ENCODE results near the gene MBOAT1. TPM values are rescaled to one million over a fixed set of nuclear protein-coding genes. Genes with fewer than 3 reads are reported as not detected.

Gene MBOAT1
- total RNA-seq, 1 donor from 2014 or later: 6.4 TPM

GRCh38 chr6:20113649-20114224, 98.5 kb downstream of the MBOAT1 start:
- DNase-seq (ENCODE audit: low read depth): no peak
- Histone ChIP-seq H3K36me3 (ENCODE audit: insufficient read depth, low read length) (no peaks in the 10 kb centered on the region), H3K4me3 (ENCODE audit: insufficient read depth, low read depth, low read length) (no peak overlapping the region), H3K9ac (ENCODE audit: low read length) (no peak overlapping the region), H4K20me1 (ENCODE audit: insufficient read depth, low read length) (no peaks in the 10 kb centered on the region), H3K27ac (ENCODE audit: low read depth, low read length) (no peak overlapping the region), H3K27me3 (ENCODE audit: insufficient read depth, low read length) (no peaks in the 10 kb centered on the region), H3K4me1 (ENCODE audit: insufficient read depth, low read length) (no peaks in the 10 kb centered on the region), H3K9me3 (ENCODE audit: insufficient read depth, low read depth, low read length) (no peaks in the 10 kb centered on the region), H3K79me2 (ENCODE audit: insufficient read depth, low read length) (no peaks in the 10 kb centered on the region), H3K4me2 (ENCODE audit: low read length) (no peak overlapping the region), H2AFZ (ENCODE audit: low read depth, low read length) (no peak overlapping the region)
- H3K27me3 Mint-ChIP-seq (ENCODE audit: low read depth, unreplicated experiment): no peaks in the 10 kb centered on the region
- TF ChIP-seq CTCF (IDR thresholded peaks at IDR 0.05; ENCODE audit: insufficient read depth, low read depth, low read length): no peak
- no peak for TF ChIP-seq EZH2 (IDR thresholded peaks at IDR 0.05; ENCODE audit: insufficient read depth, low read length)
- no peaks in the 10 kb centered on the region for H3K36me3 Mint-ChIP-seq (ENCODE audit: low read depth, unreplicated experiment)
- FAIRE-seq: no peak
- no peak overlapping the region for H3K27ac Mint-ChIP-seq (ENCODE audit: unreplicated experiment)
- H3K4me3 Mint-ChIP-seq (ENCODE audit: unreplicated experiment): no peak overlapping the region
- no peaks in the 10 kb centered on the region for H3K9me3 Mint-ChIP-seq (ENCODE audit: unreplicated experiment)
- peaks cover 16% of the 10 kb centered on the region for H3K4me1 Mint-ChIP-seq (ENCODE audit: low read depth, unreplicated experiment)

DNA sequence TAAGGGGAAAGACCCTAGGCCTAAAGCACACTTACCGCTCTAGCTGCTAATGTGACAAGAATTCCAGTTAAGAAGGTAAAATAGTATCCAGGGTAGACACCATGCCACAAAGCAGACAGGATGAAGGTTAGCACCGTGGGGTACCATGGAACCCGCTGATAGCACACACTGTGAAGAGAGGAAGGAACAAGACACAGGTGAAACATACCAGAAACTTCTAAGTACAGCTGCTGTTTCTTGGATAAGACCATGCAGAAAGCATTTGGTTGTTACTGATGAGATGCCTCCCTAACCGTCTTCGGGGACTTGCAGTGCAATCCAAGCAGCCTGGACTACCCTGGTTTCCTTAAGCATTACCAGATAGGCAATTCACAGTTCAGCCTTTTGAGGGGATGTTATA, 99.4 kb downstream of the MBOAT1 start:
- Histone ChIP-seq H2AFZ (ENCODE audit: low read depth, low read length) (no peak overlapping the region), H3K36me3 (ENCODE audit: insufficient read depth, low read length) (no peaks in the 10 kb centered on the region), H3K4me3 (ENCODE audit: insufficient read depth, low read depth, low read length) (no peak overlapping the region), H3K27ac (ENCODE audit: low read depth, low read length) (no peak overlapping the region), H4K20me1 (ENCODE audit: insufficient read depth, low read length) (no peaks in the 10 kb centered on the region), H3K79me2 (ENCODE audit: insufficient read depth, low read length) (no peaks in the 10 kb centered on the region), H3K9ac (ENCODE audit: low read length) (no peak overlapping the region), H3K4me2 (ENCODE audit: low read length) (no peak overlapping the region), H3K9me3 (ENCODE audit: insufficient read depth, low read depth, low read length) (no peaks in the 10 kb centered on the region), H3K4me1 (ENCODE audit: insufficient read depth, low read length) (no peaks in the 10 kb centered on the region), H3K27me3 (ENCODE audit: insufficient read depth, low read length) (no peaks in the 10 kb centered on the region)
- TF ChIP-seq EZH2 (IDR thresholded peaks at IDR 0.05; ENCODE audit: insufficient read depth, low read length) (no peak), CTCF (IDR thresholded peaks at IDR 0.05; ENCODE audit: insufficient read depth, low read depth, low read length) (no peak)
- FAIRE-seq (no peak), DNase-seq (ENCODE audit: low read depth) (no peak)
- Mint-ChIP-seq H3K9me3 (ENCODE audit: unreplicated experiment) (no peaks in the 10 kb centered on the region), H3K36me3 (ENCODE audit: low read depth, unreplicated experiment) (no peaks in the 10 kb centered on the region), H3K27me3 (ENCODE audit: low read depth, unreplicated experiment) (no peaks in the 10 kb centered on the region), H3K27ac (ENCODE audit: unreplicated experiment) (no peak overlapping the region), H3K4me3 (ENCODE audit: unreplicated experiment) (no peak overlapping the region), H3K4me1 (ENCODE audit: low read depth, unreplicated experiment) (peaks cover 14% of the 10 kb centered on the region)

DNA sequence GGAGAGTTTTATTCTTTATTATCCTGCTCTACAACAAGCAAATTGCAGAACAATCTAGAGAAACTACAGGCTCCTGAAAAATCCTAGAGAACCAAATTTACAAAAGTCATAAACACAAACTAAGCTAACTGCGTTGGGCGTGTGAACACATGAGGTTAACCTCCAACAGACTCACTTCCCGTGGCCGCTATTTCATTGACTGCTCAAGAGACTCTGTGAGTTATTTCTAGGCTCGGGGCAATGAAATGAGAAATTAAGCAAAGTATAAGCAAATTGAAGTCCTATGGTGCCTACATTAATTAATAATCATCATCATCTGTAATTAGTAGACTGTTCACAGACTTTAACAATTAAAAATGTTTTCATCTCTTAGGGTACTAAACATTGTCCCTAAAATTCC, 100.0 kb downstream of the MBOAT1 start:
- peaks cover 8% of the 10 kb centered on the region for H3K4me1 Mint-ChIP-seq (ENCODE audit: low read depth, unreplicated experiment)
- DNase-seq (ENCODE audit: low read depth) (no peak), FAIRE-seq (no peak)
- H3K4me3 Mint-ChIP-seq (ENCODE audit: unreplicated experiment): no peak overlapping the region
- H3K27me3 ChIP-seq (ENCODE audit: insufficient read depth, low read length): no peaks in the 10 kb centered on the region
- no peak overlapping the region for H3K27ac ChIP-seq (ENCODE audit: low read depth, low read length)
- no peaks in the 10 kb centered on the region for H3K9me3 Mint-ChIP-seq (ENCODE audit: unreplicated experiment)
- no peaks in the 10 kb centered on the region for H3K4me1 ChIP-seq (ENCODE audit: insufficient read depth, low read length)
- H3K36me3 ChIP-seq (ENCODE audit: insufficient read depth, low read length): no peaks in the 10 kb centered on the region
- no peaks in the 10 kb centered on the region for H3K36me3 Mint-ChIP-seq (ENCODE audit: low read depth, unreplicated experiment)
- H3K4me2 ChIP-seq (ENCODE audit: low read length): no peak overlapping the region
- no peaks in the 10 kb centered on the region for H3K27me3 Mint-ChIP-seq (ENCODE audit: low read depth, unreplicated experiment)
- no peak overlapping the region for H3K9ac ChIP-seq (ENCODE audit: low read length)
- no peak overlapping the region for H2AFZ ChIP-seq (ENCODE audit: low read depth, low read length)
- no peak overlapping the region for H3K4me3 ChIP-seq (ENCODE audit: insufficient read depth, low read depth, low read length)
- H3K79me2 ChIP-seq (ENCODE audit: insufficient read depth, low read length): no peaks in the 10 kb centered on the region
- TF ChIP-seq CTCF (IDR thresholded peaks at IDR 0.05; ENCODE audit: insufficient read depth, low read depth, low read length): no peak
- no peak for TF ChIP-seq EZH2 (IDR thresholded peaks at IDR 0.05; ENCODE audit: insufficient read depth, low read length)
- H3K27ac Mint-ChIP-seq (ENCODE audit: unreplicated experiment): no peak overlapping the region
- H4K20me1 ChIP-seq (ENCODE audit: insufficient read depth, low read length): no peaks in the 10 kb centered on the region
- H3K9me3 ChIP-seq (ENCODE audit: insufficient read depth, low read depth, low read length): no peaks in the 10 kb centered on the region

Data from astrocyte (in vitro differentiated cells and primary cell).